HTR-8/SVneo (cell line): Measurements from ENCODE around the gene BOLA2B.
A peak's percentile ranks its signal among the peaks of the same experiment; 100 is the strongest.
"Not testable (repeated sequence)": the region's sequence is repeated elsewhere in the genome, so short reads cannot be mapped to it uniquely, and the experiment has no call there.

Experiments used
- DNase-seq: peaks from one replicate; pipeline ENCODE4 v3.0.0; 2011; ENCODE audit warnings: low spot score, mixed read lengths; ENCODE audit not compliant: insufficient read length
- FAIRE-seq: peaks from 2 replicates; lab custom pipeline; 2011; peaks lifted over from hg19 to GRCh38; lab: Jason Lieb, UNC

The BOLA2B gene

DNA sequence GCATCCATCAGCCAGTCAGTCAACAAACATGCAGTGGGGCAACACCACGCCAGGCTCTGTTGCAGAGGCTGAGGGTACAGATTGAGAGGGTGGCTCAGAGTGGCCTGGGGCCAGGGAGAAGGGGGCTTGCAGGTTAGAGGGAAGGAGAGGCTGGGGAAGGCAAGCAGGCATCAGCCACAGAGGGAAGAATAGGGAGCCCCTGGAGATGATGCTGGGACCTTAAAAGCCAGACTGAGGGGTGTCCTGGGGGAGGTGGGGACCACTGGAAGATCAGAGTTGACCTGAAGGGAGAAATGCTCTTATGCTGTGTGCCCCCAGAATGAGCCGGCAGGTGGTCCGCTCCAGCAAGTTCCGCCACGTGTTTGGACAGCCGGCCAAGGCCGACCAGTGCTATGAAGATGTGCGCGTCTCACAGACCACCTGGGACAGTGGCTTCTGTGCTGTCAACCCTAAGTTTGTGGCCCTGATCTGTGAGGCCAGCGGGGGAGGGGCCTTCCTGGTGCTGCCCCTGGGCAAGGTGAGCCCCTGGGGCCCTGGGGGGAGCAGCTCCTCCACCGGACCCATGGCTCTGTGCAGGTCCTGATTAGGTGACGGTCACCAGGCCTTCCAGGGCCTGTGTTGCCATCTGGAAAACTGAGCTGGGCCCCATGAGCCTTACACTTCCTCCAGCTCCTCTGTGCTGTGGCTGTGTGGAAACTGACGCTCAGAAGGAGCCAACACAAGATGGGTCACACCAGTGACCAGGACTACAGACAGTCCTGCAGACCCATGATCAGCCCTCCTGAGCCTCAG is 8.4 kb downstream of the BOLA2B start:
- DNase-seq = no peak
- no peak for FAIRE-seq

DNA sequence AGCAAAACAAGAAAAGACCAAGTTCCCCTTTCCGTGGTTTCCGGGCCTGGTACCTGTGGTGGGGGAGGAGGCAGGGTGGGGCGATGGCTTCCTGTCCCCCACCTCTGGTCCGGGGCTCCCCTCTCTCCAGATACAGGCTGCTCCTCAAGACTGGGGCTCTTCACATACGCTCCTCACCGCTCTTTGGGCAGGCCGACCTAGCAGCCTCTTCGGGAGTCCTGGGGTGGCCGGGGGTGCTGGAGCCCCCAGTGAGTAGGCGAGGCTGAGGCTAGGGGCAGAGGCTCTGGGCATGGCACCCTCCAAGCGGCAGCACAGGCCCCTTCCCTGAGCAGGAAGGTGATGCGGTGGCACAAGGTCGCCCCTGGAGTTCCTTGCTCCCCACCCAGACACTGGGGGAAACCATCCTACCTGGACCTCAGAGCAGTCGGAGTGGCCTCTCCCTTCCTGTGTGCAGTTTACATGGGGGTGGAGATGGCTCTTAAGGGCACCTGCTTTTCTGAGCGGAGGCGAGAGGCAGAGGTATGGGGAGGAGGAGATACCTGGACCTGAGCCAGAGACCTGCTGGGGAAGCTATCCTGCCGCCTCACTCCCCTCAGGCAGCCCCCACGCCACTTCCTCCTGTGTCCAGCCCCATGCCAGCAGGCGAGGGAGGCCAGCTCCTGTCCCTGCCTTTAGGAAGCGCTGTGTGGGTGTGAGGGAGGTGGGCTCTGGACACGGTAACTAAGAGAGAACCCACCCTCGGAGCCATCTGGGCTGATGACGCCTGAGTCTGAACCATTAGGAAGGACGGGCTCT is 9.2 kb downstream of the BOLA2B start:
- no peak for DNase-seq
- no peak for FAIRE-seq

DNA sequence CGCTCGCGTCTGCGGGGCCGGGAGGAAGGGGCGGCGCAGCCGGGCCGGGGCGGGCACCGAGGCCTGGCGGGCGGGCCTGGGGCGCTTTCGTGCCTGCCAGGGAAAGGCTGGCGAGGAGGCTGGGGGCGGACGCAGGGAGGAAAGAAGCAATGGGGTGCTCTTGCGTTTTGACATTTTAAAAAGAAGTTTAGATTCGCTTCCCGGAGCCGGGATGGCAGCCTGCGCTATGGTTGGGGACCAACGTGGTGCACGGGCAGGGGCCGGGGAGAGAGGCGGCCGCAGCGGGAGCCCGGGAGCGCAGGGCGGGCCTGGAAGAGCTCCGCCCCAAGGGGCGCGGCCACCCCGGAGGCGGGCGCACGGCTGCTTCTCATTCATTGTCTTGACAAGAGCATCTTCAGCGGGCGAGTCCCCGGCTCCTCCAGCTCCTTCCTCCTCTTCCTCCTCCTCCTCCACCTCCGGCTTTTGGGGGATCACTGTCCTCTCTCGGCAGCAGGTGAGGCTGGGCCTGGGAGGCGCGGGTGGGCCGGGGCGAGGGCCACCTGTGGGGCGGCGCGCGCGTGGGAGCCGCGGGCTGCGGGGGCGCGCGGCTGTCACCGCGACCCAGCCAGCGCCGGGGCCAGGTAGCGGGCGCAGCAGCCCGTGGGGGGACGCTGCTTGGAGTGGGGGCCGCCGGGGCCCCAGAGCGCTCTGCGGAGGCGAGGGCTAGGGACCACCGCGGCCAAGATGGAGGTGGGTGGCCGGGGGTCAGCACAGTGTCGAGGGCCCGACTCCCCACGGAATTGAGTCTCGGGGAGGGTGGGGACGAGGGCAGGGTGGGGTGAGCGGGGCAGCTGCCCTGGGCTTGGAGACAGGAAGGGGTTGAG is 10.0 kb downstream of the BOLA2B start, which contains the start of gene CORO1A:
CORO1A (plus strand) TSS at position 370 of the 863 bp plus-strand sequence. CDS start 1,608 bp downstream, outside the sequence.
- DNase-seq = peak; percentile 80
- no peak for FAIRE-seq

GRCh38 chr16:30180741-30181140 is 12.7 kb downstream of the BOLA2B start:
- DNase-seq = no peak
- no peak for FAIRE-seq

DNA sequence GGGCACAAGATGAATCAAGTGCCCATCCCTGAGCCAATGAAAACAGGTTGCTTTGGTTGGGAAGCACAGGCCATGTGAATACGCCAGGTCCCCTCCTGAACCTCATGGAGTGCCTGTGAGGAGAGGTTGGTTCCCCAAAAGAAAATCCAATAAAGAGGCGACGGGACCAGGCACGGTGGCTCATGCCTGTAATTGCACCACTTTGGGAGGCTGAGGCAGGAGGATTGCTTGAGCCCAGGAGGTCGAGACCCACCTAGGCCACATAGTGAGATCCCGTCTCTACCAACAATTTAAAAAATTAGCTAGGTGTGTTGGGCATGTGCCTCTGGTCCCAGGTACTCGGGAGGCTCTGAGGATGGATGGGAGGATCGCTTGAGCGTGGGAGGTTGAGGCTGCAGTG is 13.5 kb downstream of the BOLA2B start:
- DNase-seq (no peak), FAIRE-seq (no peak)

DNA sequence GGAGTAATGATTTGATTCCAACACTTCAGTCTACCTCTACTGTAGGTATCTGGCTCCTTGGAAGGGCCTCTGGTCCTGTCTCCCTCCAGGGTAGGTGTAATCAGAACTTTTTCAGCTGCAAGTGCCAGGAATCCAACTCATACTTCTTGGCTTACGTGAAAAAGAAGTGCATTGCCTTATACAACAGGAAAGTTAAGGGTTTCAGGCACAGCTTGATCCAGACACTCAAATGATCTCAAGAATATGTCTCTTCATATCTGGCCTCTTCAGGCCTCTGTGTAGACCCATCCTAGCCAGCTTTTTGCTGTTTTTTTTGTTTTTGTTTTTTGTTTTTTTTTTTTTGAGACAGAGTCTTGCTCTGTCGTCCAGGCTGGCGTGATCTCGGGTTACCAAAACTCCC is 14.3 kb downstream of the BOLA2B start:
- FAIRE-seq (no peak), DNase-seq (no peak)

GRCh38 chr16:30176876-30177275 is 16.6 kb downstream of the BOLA2B start:
- DNase-seq, FAIRE-seq: not testable (repeated sequence)

- FAIRE-seq = no peak
- DNase-seq = no peak
These were observed 20.4 kb downstream of the BOLA2B start for GRCh38 chr16:30173054-30173453.

- not testable (repeated sequence) for DNase-seq, FAIRE-seq
These were observed 23.3 kb downstream of the BOLA2B start for GRCh38 chr16:30170145-30170544.

DNA sequence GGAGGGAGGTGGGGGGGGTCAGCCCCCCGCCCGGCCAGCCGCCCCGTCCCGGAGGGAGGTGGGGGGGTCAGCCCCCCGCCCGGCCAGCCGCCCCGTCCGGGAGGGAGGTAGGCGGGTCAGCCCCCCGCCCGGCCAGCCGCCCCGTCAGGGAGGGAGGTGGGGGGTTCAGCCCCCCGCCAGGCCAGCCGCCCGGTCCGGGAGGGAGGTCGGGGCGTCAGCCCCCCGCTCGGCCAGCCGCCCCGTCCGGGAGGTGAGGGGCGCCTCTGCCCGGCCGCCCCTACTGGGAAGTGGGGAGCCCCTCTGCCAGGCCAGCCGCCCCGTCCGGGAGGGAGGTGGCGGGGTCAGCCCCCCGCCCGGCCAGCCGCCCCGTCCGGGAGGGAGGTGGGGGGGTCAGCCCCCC is 24.1 kb downstream of the BOLA2B start:
- not testable (repeated sequence) for DNase-seq, FAIRE-seq

DNA sequence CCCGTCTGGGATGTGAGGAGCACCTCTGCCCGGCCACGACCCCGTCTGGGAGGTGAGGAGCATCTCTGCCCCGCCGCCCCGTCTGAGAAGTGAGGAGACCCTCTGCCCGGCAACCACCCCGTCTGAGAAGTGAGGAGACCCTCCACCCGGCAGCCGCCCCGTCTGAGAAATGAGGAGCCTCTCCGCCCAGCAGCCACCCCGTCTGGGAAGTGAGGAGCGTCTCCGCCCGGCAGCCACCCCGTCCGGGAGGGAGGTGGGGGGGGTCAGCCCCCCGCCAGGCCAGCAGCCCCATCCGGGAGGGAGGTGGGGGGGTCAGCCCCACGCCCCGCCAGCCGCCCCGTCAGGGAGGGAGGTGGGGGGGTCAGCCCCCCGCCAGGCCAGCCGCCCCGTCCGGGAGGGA is 24.7 kb downstream of the BOLA2B start:
- FAIRE-seq = not testable (repeated sequence)

DNA sequence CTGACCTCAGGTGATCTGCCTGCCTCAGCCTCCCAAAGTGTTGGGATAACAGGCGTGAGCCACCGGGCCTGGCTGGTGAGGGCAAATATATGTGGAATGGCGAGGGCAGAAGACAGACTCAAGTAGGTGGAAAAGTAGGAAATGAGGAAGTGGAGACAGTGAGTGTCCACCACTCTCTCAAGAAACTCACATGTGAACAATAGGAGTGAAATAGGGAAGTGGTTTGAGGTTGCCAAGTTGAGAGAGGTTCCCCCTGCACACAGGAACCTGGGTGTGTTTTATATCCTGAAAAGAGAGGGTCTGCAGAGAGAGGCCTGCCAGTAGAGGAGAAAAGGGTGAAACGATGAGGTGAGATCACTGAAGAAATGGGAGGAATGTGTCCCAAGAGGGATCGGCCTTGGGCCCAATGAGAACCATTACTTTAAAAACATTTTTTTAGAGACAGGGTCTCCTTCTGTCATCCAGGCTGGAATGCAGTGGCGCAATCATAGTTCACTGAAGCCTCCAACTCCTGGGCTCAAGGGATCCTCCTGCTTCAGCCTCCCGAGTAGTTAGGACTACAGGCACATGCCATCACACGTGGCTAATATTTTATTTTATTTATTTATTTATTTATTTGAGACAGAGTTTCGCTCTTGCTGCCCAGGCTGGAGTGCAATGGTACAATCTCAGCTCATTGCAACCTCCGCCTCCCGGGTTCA is 27.1 kb downstream of the BOLA2B start:
- DNase-seq (no peak), FAIRE-seq (no peak)

More for the DNA sequence above, 24.7 kb downstream of the BOLA2B start:
- not testable (repeated sequence) for DNase-seq

DNA sequence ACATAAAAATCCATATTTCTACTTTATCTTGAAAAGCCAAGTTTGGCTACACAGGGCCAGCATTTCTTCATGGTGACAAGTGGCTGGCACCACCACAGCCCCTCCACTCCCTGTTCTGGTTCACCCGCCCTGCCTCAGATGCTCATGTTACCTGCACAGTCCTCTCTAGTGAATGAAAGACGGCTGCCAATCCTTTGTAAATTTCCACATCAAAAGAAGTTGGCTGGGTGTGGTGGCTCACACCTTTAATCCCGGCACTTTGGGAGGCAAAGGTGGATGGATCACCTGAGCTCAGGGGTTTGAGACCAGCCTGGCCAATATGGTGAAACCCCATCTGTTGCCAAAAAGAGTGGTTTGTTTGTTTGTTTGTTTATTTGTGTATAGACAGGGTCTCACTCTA is 29.9 kb downstream of the BOLA2B start:
- DNase-seq (no peak), FAIRE-seq (no peak)

GRCh38 chr16:30157214-30157613 is 36.3 kb downstream of the BOLA2B start:
- no peak for DNase-seq
- FAIRE-seq = no peak

DNA sequence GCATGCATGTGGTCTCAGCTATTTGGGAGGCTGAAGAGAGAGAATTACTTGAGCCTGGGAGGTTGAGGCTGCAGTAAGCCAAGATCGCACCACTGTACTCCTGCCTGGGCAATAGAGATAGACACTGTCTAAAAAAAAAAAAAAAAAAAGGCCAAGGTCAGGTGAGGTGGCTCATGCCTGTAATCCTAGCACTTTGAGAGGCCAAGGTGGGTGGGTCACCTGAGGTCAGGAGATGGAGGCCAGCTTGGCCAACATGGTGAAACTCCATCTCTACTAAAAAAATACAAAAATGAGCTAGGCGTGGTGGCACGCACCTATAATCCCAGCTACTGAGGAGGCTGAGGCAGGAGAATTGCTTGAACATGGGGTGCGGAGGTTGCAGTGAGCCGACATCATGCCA is 38.3 kb downstream of the BOLA2B start:
- no peak for DNase-seq
- FAIRE-seq = no peak

- DNase-seq = no peak
- FAIRE-seq = no peak
These were observed 40.9 kb downstream of the BOLA2B start for GRCh38 chr16:30152517-30152916.

DNA sequence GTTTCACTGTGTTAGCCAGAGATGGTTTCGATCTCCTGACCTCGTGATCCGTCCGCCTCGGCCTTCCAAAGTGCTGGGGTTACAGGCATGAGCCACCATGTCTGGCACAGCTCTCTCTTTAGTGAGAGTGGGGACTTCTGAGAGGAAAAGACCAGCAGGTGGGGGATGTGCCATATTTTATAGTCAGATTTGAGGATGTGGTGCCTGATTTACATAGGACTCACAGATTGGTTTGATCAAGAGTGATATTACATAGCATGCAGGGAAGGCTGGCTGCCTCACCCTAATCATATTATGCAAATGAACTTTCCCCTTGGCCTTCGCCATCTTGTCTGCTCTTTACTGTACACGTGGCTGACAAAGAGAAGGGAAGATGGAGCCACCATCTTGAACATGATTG is 42.4 kb downstream of the BOLA2B start:
- no peak for FAIRE-seq
- DNase-seq = no peak

DNA sequence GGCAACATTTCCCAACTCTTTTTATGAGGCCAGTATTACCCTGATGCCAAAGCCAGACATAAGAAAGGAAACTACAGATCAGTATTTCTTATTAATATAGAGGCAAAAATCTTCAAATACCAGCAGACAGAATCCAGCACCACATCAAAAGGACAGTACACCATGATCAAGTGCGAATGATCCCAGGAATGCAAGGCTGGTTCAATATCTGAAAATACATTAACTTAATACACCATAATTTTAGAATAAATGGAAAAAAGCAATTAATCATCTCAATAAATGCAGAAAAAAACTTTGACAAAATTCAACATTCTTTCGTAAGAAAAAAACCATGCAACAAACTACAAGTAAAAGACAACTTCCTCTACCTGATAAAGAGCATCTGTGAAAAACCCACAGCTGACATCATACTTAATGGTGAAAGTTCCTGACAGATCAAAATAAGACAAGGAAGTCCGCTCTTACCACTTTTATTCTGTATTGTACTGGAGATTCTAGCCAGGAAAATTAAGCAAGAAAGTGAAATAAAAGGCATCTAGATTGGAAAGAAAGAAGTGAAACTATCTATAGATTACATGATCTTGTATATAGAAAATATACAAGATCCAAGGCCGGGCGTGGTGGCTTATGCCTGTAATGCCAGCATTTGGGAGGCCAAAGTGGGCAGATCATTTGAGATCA is 44.1 kb downstream of the BOLA2B start:
- FAIRE-seq = no peak
- no peak for DNase-seq

DNA sequence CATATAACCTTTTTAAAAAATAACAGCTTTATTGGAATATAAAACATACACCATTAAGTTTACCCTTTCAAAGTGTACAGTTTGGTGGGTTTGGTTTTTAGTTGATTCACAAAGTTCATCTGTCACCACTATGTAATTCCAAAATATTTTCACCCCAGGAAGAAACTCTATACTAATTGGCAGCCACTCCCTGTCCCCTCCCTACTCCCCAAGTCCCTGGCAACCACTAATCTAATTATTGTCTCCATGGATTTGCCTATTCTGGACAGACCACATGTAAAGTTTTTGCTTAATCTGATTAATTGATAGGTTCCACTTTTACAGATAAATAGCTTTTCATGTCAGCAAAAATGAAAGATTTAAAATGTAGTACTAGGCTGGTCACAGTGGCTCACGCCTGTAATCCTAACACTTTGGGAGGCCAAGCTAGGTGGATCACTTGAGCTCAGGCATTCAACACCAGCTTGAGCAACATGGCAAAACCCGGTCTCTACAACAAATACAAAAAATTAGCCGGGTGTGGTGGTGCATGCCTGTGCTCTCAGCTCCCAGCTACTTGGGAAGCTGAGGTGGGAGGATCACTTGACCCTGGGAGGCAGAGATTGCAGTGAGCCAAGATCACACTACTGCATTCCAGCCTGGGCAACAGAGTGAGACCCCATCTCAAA is 45.5 kb downstream of the BOLA2B start:
- DNase-seq (no peak), FAIRE-seq (no peak)
